Stimulated activated naive CD8-positive, alpha-beta T cell treated with anti-CD3 and anti-CD28 coated beads, Interleukin-15, amount 100 ng/mL, for 72 hours (primary cell): ENCODE measurements around the gene TACC2.

Source experiments
- ATAC-seq: fragments of 150-1000 bp; cut with Tn5 transposase; 2 replicates; pipeline ENCODE4 v1.10.0; 2021; ENCODE audit warnings: mild to moderate bottlenecking, moderate library complexity
- DNase-seq, 2 donors: peaks; one replicate each; pipeline ENCODE4 v3.0.0; 2021 to 2022
- H3K27ac Mint-ChIP-seq, 2 donors: one replicate each; pipeline ENCODE4 v1.8.0; 2022; ENCODE audit warnings: mild to moderate bottlenecking in 2 of 2, mixed read lengths in 2 of 2, moderate library complexity in 2 of 2
- H3K27me3 Mint-ChIP-seq: one replicate; pipeline ENCODE4 v1.8.0; 2022; ENCODE audit warnings: mixed read lengths
- H3K4me1 Mint-ChIP-seq: one replicate; pipeline ENCODE4 v1.8.0; 2022; ENCODE audit warnings: mild to moderate bottlenecking, mixed read lengths
- H3K4me3 Mint-ChIP-seq, 2 donors: one replicate each; pipeline ENCODE4 v1.8.0; 2022; ENCODE audit warnings: mild to moderate bottlenecking in 2 of 2, mixed read lengths in 2 of 2, moderate library complexity in 1 of 2
- H3K9me3 Mint-ChIP-seq, 2 donors: one replicate each; pipeline ENCODE4 v1.8.0; 2022; ENCODE audit warnings: mixed read lengths in 2 of 2

TACC2 gene

DNA sequence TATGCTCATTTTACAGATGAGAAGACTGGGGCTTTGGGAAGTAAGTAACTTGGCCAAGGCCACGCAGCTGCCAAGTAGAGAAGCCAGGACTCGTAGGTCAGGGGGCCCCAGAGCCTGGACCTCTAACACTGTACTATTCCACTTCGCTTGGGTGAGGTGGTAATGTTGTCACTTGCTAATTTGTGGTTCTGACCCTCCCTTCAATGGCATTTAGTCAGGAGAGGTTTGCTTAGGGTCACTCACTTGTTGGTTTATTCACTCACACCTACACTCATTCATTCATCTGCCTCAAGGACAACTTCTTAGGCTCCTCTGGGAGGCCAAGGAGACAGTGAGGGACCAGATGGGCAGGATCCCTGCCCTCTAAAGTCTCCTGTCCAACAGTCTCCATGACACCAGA, 303.4 kb downstream of the TACC2 start:
- Mint-ChIP-seq H3K4me3 (no peak overlapping the region), H3K27ac (no peak overlapping the region), H3K27me3 (peaks cover 22% of the 10 kb centered on the region), H3K4me1 (peaks cover 16% of the 10 kb centered on the region), H3K9me3 (no peaks in the 10 kb centered on the region)
- ATAC-seq (no peak), DNase-seq (no peak)

DNA sequence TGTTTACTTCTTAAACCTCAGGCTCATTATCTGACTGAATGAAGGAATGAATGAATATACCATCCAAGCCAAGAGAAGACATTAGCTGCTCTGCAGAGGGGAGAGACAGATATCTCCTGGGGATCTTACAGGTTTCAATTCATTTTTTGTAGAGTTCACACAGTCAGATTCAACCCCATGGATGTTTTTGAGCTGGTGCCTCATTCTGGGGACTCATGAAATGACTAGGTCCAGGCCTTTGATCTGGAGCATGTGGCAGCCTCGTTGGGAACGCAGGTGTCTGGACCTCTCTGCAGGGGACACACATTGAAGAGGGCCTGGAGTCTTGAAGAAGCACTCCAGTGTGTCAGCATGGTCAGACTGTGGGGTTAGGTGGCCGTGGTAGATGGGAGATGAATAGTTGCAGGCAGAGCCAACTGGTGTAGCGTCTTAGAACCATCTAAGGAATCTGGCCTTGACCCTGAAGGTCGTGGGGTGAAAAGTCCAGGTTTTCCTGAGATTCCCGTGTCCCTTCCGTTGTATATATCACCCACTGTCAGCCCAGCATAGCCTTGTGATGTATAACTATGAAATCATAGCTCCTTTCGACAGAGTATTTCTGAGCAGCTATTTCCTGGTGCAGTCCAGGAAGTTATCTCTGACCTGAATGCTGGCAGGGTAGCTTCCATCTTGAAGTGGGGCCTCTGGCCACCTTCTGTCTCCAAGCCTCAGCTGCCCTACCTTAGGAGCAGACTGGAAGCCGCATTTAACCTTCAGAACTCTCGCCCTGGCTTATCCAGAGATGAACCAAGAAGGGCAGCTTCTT, 304.4 kb downstream of the TACC2 start:
- ATAC-seq (peak; percentile 31), DNase-seq (no peak)
- Mint-ChIP-seq H3K4me3 (no peak overlapping the region), H3K4me1 (peaks cover 16% of the 10 kb centered on the region), H3K27me3 (peaks cover 15% of the 10 kb centered on the region), H3K9me3 (no peaks in the 10 kb centered on the region), H3K27ac (no peak overlapping the region)

DNA sequence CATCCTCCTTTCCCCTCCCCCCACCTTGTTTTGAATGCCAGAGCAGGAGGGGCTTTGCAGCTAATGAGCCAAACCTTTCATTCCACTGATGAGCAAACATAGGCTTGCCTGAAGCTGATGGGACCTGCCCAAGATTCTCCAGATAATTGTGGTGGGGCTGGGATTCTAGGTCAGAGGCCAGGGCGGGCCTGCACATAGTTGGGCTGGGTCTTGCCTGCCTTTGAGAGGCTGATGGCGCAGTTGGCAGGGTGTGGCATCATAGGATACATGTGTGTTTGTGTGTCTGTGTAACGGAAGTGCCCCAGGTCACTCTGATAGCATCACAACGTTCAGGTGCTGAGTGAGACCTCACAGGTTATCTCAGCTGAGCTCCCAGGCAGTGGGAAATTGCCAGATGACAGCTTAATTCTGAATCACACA, 305.0 kb downstream of the TACC2 start:
- no peak for DNase-seq
- Mint-ChIP-seq H3K4me1 (peaks cover 20% of the 10 kb centered on the region), H3K27ac (no peak overlapping the region), H3K4me3 (no peak overlapping the region), H3K9me3 (no peaks in the 10 kb centered on the region), H3K27me3 (peaks cover 19% of the 10 kb centered on the region)
- no peak for ATAC-seq

DNA sequence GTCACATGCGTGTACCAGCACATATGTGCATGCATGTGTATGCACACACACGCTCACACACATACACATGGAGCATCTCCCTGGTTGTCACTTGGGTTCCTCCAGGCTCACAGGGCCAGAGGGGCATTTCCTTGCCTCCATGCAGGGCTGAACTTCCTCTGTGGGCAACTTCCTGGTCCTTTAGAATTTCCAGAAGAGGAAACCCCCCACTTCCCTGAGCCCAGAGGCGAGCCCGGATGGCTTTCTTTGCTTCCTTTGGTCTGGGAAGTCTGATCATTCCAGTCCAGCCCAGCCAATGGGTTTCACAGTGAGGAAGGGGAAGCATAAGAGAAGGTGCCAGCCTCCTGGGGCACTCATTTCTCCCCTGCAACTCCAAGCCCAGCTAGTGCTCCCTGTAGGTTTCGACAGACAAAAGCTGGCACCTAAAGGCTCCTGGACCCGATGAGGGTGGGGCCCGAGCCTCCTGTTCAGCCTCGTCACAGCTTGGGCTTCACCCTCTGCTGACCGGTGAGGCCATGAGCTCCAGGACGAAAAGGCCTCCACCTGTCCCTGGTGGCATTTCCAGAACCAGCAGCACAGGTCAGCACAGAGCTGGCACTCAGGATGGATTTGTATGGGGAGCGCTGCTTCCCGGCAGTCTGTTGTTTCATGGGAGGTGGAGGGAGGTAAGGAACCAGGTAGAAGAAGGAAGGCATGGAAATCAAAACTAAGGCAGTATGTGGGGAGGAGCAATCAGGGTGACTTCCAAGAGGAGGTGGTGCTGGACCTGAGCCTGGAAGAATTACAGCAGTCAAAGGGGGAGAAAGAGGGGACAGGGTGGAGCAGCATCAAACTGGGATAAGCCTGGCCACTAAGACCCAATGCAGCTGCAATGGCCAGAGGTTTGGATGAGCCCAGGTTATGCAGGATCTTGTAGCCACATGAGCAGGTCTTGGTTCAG, 305.8 kb downstream of the TACC2 start:
- Mint-ChIP-seq H3K9me3 (no peaks in the 10 kb centered on the region), H3K4me1 (peaks cover 22% of the 10 kb centered on the region), H3K4me3 (no peak overlapping the region), H3K27ac (no peak overlapping the region), H3K27me3 (peaks cover 26% of the 10 kb centered on the region)
- DNase-seq (no peak), ATAC-seq (no peak)

DNA sequence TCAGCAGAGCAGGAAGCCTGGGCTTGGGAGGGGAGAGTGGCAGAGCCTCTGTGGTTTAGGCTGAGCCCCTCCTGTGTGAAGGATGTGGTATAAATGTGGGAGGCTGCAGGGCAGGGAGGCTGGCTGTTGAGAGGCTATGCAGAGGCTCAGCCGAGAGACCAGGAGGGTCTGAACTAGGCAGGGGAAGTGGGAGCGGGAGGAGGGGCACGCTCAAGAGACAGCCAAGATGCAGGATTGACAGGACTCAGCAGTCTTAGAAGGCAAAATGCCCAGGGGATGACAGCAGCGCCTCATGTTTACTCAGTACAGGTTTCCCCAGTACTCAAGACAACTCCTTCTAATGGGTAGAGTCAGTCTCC, 306.5 kb downstream of the TACC2 start:
- ATAC-seq = no peak
- Mint-ChIP-seq H3K4me1 (peaks cover 22% of the 10 kb centered on the region), H3K27ac (no peak overlapping the region), H3K27me3 (peaks cover 28% of the 10 kb centered on the region), H3K9me3 (no peaks in the 10 kb centered on the region), H3K4me3 (no peak overlapping the region)
- DNase-seq = no peak

DNA sequence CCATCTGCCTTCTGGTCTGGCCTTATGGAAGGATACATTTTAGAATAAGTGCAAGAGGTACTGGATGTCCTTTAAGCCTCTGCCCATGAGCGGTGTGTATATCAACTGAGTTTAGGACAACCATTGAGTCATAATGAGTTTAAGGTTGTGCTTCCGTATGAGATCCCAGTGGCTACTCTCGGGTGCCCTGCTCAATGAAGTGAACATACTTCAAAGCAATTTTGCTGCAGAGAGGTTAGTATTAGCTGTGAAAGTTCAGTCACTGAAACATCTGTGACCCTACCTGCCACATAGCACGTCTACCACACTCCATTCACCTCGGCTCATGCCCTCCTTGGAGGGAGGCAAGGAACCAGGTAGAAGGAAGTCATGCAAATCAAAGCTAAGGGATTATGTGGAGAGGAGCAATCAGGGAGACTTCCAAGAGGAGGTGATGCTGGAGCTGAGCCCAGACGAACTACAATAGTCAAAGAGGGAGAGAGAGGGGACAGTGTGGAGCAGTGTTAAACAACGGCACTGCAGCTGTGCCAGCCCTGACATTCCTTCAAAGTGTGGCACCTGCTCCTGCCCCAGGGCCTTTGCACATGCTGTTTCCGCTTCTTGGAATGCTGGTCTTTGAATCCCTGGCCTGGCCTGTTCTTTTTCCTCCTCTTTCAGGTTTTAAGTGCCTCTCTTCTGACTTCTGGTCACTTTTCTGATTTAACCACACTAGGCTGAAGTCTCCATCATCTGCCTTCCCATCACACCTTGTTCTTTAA, 307.6 kb downstream of the TACC2 start:
- H3K4me3 Mint-ChIP-seq = no peak overlapping the region
- ATAC-seq = no peak
- no peaks in the 10 kb centered on the region for H3K9me3 Mint-ChIP-seq
- peaks cover 22% of the 10 kb centered on the region for H3K4me1 Mint-ChIP-seq
- peaks cover 28% of the 10 kb centered on the region for H3K27me3 Mint-ChIP-seq
- DNase-seq = no peak
- H3K27ac Mint-ChIP-seq = no peak overlapping the region

DNA sequence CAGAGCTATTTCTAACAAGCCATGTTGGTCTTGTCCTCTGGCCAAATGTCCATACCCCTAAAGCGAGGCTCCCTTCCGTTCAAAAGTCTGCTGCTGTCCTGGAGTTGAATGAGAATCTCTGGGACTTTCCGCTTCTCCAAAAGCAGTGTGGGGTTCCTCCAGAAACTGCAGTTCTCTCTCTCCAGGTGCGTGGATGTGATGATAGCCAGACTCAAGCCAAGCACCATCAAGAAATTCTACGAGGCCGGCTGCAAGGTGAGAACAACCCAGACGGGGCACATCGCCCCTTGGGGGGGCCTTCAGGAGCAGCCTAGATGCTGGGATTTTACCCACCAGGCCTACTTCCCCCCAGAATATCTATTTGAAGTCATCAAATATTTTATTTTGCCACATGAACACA, 308.6 kb downstream of the TACC2 start:
- ATAC-seq (no peak), DNase-seq (no peak)
- Mint-ChIP-seq H3K9me3 (no peaks in the 10 kb centered on the region), H3K4me1 (peaks cover 22% of the 10 kb centered on the region), H3K27me3 (peaks cover 28% of the 10 kb centered on the region), H3K27ac (no peak overlapping the region), H3K4me3 (no peak overlapping the region)

DNA sequence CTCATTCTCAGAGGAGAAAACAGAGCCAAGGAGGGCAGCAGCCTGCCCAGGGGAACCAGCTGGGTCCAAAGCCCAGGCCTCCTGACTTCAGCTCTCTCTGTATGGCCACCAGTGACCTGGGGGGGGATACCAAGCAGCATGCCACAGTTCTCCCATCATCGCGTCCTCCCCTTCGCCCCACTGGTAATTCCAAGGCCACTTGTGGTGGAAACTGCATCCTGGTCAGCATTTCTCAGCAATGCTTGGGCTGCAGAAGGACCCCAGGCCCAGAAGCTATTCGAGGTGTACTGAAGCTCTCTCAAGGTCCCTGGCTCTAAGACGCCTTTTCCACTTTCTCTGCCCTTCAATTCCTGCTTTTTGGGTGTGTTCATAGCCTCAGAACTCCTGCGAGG, 309.2 kb downstream of the TACC2 start:
- ATAC-seq (no peak), DNase-seq (no peak)
- H3K4me1 Mint-ChIP-seq = peaks cover 18% of the 10 kb centered on the region
- H3K27ac Mint-ChIP-seq = no peak overlapping the region
- no peaks in the 10 kb centered on the region for H3K9me3 Mint-ChIP-seq
- H3K4me3 Mint-ChIP-seq = no peak overlapping the region
- H3K27me3 Mint-ChIP-seq = peaks cover 28% of the 10 kb centered on the region

DNA sequence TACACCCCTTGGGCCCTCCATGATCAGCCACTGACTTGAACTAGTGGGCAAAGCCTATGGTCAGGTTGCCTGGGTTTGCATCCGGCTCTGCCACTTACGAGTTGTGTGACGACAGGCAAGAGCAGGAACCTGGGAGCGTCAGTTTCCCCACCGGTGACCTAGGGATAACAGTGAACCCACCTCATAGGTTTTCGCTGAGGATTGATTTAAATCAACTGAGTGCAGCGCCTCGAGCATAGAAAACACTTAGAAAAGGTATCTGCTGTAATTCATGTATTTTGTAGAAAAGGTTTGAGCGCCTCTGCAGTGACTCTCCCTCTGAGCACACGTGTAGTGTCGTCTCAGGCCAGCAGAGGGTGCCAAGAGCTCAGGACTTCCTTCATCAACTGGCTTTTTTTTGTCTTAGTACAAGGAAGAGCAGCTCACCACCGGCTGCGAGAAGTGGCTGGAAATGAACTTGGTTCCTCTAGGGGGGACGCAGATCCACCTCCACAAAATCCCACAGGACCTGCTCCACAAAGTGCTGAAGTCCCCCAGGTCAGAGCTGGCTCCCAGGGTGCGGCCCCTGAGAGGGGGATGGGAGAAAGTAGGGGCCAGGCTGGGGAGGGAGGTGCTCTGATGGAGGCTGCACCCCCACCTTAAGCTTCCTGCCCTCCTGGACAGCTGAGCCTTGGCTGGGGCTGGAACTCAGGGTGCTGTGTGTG, 309.8 kb downstream of the TACC2 start:
- peak; percentile 85 for ATAC-seq
- no peak overlapping the region for H3K27ac Mint-ChIP-seq
- peak; percentile 56 to 60 for DNase-seq

DNA sequence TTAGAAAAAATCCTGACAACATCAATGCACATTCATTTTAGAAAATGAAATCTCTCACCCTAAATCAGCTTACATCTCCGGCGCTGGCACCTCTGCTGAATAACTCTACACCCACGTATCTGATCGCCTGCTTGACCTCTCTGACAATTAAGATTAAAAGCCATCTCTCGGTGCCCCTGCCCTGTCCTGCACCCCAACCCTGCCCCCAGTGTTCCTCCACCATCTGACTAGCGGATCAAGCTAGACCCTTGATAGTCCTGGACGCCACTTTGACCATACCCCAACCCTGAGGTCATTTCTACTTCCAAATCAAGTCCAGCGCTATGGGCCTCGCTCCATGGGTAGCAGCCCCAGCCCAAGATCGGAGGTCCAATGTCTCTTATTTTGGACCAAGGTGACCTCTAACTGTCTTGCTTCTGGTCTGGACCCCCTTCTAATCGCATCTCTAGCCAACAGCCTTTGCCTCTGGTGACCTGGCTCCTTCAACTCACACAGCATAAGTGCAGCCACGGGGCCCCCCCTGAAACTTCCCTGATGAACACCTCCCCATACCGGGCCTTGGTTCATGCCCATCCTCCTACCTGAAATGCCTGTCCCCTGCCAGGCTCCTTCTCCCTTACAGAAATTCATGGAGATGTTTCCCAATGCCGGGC, 310.6 kb downstream of the TACC2 start:
- Mint-ChIP-seq H3K4me1 (peaks cover 15% of the 10 kb centered on the region), H3K27ac (no peak overlapping the region), H3K27me3 (peaks cover 28% of the 10 kb centered on the region), H3K9me3 (no peaks in the 10 kb centered on the region), H3K4me3 (no peak overlapping the region)
- ATAC-seq (no peak), DNase-seq (no peak)

More for the DNA sequence above, 309.8 kb downstream of the TACC2 start:
- H3K4me3 Mint-ChIP-seq = peak overlapping the region; percentile 47 to 70
- peaks cover 15% of the 10 kb centered on the region for H3K4me1 Mint-ChIP-seq
- H3K9me3 Mint-ChIP-seq = no peaks in the 10 kb centered on the region
- H3K27me3 Mint-ChIP-seq = peaks cover 28% of the 10 kb centered on the region

DNA sequence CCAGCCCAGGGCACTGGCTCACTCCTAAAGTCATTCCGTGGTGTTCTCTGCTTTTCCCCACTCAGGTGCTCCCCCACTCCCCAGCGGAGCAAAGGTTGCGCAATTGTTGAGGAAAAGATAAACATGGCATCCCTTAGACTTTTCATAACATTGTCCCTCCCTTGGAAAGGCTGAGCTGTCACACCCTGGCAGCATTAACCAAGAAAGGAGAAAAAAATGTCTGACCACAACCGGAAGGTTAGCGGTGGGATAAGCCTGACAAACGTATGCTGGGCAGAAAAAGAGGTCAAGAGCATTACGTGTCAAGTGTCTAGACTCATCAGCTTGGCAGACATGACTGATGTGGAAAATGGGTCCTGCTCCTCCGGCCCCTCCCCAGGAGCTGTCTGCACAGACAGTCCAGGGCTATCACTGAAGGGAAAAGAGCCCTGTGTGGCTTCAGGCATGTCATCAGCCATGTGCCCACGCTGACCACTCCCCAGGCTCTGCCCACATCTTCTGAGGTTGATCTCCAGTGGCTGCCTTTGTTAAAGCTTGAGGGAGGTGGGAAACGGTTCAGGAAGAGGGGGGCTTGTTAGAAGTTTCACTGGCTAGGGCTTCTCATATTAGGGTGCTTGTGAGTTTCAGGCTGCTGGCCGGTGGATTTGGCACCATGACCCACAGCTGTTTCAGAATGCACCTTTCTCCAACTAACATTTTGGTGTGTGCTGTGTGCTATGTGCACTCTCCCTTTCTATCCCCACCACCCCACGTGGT, 312.3 kb downstream of the TACC2 start:
- no peak overlapping the region for H3K27ac Mint-ChIP-seq
- DNase-seq = peak in 1 of 2 donors; percentile 21
- ATAC-seq = peak; percentile 68
- peaks cover 27% of the 10 kb centered on the region for H3K27me3 Mint-ChIP-seq
- no peak overlapping the region for H3K4me3 Mint-ChIP-seq
- H3K4me1 Mint-ChIP-seq = peaks cover 6% of the 10 kb centered on the region
- H3K9me3 Mint-ChIP-seq = peaks cover 4 to 12% of the 10 kb centered on the region in 2 donors

DNA sequence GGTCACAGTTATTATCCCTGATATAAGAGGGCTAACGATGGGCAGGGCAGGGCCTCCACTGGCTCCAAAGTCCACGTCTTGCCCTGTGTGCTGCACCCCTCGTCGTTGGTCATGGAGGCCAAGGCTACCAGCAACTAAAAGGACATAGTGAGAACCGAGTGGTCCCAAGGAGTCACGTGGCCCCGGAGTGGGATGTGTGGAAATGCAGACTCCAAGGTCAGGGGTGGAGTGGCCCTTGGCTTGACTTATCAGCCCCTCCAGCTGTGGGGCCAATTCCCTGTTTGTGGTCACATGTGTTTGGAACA, 312.8 kb downstream of the TACC2 start:
- no peak overlapping the region for H3K27ac Mint-ChIP-seq
- peaks cover 4 to 13% of the 10 kb centered on the region in 2 donors for H3K9me3 Mint-ChIP-seq
- no peak for ATAC-seq
- DNase-seq = no peak
- peaks cover 22% of the 10 kb centered on the region for H3K27me3 Mint-ChIP-seq
- H3K4me3 Mint-ChIP-seq = no peak overlapping the region
- peaks cover 6% of the 10 kb centered on the region for H3K4me1 Mint-ChIP-seq

DNA sequence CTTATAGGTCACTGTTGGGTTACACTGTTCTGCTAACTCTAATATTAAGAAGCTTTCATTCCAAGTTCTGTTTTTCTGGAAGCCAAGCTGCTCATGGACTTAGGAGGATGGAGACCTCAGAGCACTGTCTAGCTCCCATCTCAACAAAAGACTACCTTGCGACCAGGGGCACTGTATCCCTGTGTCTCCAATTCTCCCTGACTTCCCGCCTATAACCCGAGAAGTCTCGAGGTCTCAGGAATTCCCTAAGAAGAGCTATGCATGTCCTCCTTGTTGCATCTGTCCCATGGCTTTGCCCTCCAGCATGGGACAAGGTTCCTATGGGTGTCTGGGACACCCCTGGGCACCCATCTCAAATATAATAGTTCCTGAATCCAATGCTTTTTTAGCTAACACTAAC, 313.4 kb downstream of the TACC2 start:
- no peak overlapping the region for H3K4me3 Mint-ChIP-seq

More for the DNA sequence above, 313.4 kb downstream of the TACC2 start:
- DNase-seq (no peak), ATAC-seq (no peak)
- Mint-ChIP-seq H3K27me3 (peaks cover 17% of the 10 kb centered on the region), H3K4me1 (peaks cover 6% of the 10 kb centered on the region), H3K27ac (no peak overlapping the region), H3K9me3 (peaks cover 4 to 13% of the 10 kb centered on the region in 2 donors)
